Nephron (organoid): ENCODE results near the gene ATP8B4.
A peak's percentile ranks its signal among the peaks of the same experiment; 100 is the strongest.

Source experiments
- H3K27ac Mint-ChIP-seq, 3 experiments: 2 replicates each; pipeline ENCODE4 v1.8.0; 2020; ENCODE audit warnings: mixed read lengths in 3 of 3, mild to moderate bottlenecking in 2 of 3, moderate library complexity in 1 of 3
- H3K27me3 Mint-ChIP-seq: 2 replicates; pipeline ENCODE4 v1.8.0; 2021; ENCODE audit warnings: low read depth, mild to moderate bottlenecking, moderate library complexity, mixed read lengths
- H3K36me3 Mint-ChIP-seq: 2 replicates; pipeline ENCODE4 v1.8.0; 2020; ENCODE audit warnings: low read depth, mixed read lengths
- H3K4me1 Mint-ChIP-seq: 2 replicates; pipeline ENCODE4 v1.8.0; 2020; ENCODE audit warnings: mixed read lengths
- H3K4me3 Mint-ChIP-seq, 3 experiments: 2 replicates each; pipeline ENCODE4 v1.8.0; 2020; ENCODE audit warnings: mild to moderate bottlenecking in 3 of 3, mixed read lengths in 3 of 3, moderate library complexity in 2 of 3
- H3K9me3 Mint-ChIP-seq: 2 replicates; pipeline ENCODE4 v1.8.0; 2020; ENCODE audit warnings: mixed read lengths
- CTCF ChIP-seq, 3 experiments: fragments of 200-600 bp; sonication (generic); IDR thresholded peaks; one replicate each; pipeline ENCODE4 v1.5.0; 2021; ENCODE audit warnings: antibody characterized with exemption in 3 of 3; ENCODE audit not compliant: unreplicated experiment in 3 of 3

Gene ATP8B4

GRCh38 chr15:49832511-49832910, 286.5 kb downstream of the ATP8B4 start:
- peaks cover 27% of the 10 kb centered on the region for H3K4me1 Mint-ChIP-seq
- peaks cover 14% of the 10 kb centered on the region for H3K9me3 Mint-ChIP-seq
- no peaks in the 10 kb centered on the region for H3K36me3 Mint-ChIP-seq
- TF ChIP-seq CTCF (IDR thresholded peaks at IDR 0.05; ENCODE audit: unreplicated experiment in 3 of 3) = peak in 1 of 3 experiments; percentile 30
- peaks cover 3% of the 10 kb centered on the region for H3K27me3 Mint-ChIP-seq
- peak overlapping the region in 2 of 3 experiments; percentile 0 to 90 for H3K27ac Mint-ChIP-seq
- H3K4me3 Mint-ChIP-seq = no peak overlapping the region

GRCh38 chr15:49831206-49831965, 287.6 kb downstream of the ATP8B4 start:
- Mint-ChIP-seq H3K36me3 (no peaks in the 10 kb centered on the region), H3K4me3 (no peak overlapping the region), H3K4me1 (peaks cover 39% of the 10 kb centered on the region), H3K9me3 (peaks cover 11% of the 10 kb centered on the region), H3K27ac (peak overlapping the region; percentile 78 to 90 (median 83)), H3K27me3 (peaks cover 3% of the 10 kb centered on the region)
- no peak for TF ChIP-seq CTCF (IDR thresholded peaks at IDR 0.05; ENCODE audit: unreplicated experiment in 3 of 3)

GRCh38 chr15:49830391-49830790, 288.6 kb downstream of the ATP8B4 start:
- Mint-ChIP-seq H3K4me1 (peaks cover 39% of the 10 kb centered on the region), H3K27me3 (peaks cover 3% of the 10 kb centered on the region), H3K27ac (peak overlapping the region; percentile 76 to 88 (median 80)), H3K4me3 (no peak overlapping the region), H3K36me3 (no peaks in the 10 kb centered on the region), H3K9me3 (peaks cover 4% of the 10 kb centered on the region)
- TF ChIP-seq CTCF (IDR thresholded peaks at IDR 0.05; ENCODE audit: unreplicated experiment in 3 of 3) = no peak

GRCh38 chr15:49827311-49827710, 291.7 kb downstream of the ATP8B4 start:
- Mint-ChIP-seq H3K27ac (peak overlapping the region; percentile 67 to 93 (median 91)), H3K27me3 (peaks cover 3% of the 10 kb centered on the region), H3K9me3 (peaks cover 4% of the 10 kb centered on the region), H3K4me3 (no peak overlapping the region), H3K36me3 (no peaks in the 10 kb centered on the region), H3K4me1 (peaks cover 38% of the 10 kb centered on the region)
- TF ChIP-seq CTCF (IDR thresholded peaks at IDR 0.05; ENCODE audit: unreplicated experiment in 3 of 3) = no peak

- Mint-ChIP-seq H3K4me1 (peaks cover 32% of the 10 kb centered on the region), H3K27me3 (peaks cover 3% of the 10 kb centered on the region), H3K9me3 (peaks cover 4% of the 10 kb centered on the region), H3K36me3 (no peaks in the 10 kb centered on the region), H3K27ac (peak overlapping the region; percentile 67 to 93 (median 91)), H3K4me3 (no peak overlapping the region)
- TF ChIP-seq CTCF (IDR thresholded peaks at IDR 0.05; ENCODE audit: unreplicated experiment in 3 of 3) = no peak
These were observed 292.3 kb downstream of the ATP8B4 start for GRCh38 chr15:49826640-49827234.

- no peak overlapping the region for H3K4me3 Mint-ChIP-seq
- no peaks in the 10 kb centered on the region for H3K36me3 Mint-ChIP-seq
- peaks cover 3% of the 10 kb centered on the region for H3K27me3 Mint-ChIP-seq
- peaks cover 6% of the 10 kb centered on the region for H3K9me3 Mint-ChIP-seq
- TF ChIP-seq CTCF (IDR thresholded peaks at IDR 0.05; ENCODE audit: unreplicated experiment in 3 of 3) = no peak
- peaks cover 19% of the 10 kb centered on the region for H3K4me1 Mint-ChIP-seq
- no peak overlapping the region for H3K27ac Mint-ChIP-seq
These were observed 294.3 kb downstream of the ATP8B4 start for GRCh38 chr15:49824775-49825099.
